Tongue (tissue), 2 donors: ENCODE data around the gene UGGT2. TPM values are rescaled to one million over a fixed set of nuclear protein-coding genes. Genes with fewer than 3 reads are reported as not detected.
A peak's percentile ranks its signal among the peaks of the same experiment; 100 is the strongest.
"Not testable (repeated sequence)": the region's sequence is repeated elsewhere in the genome, so short reads cannot be mapped to it uniquely, and the experiment has no call there.

ENCODE experiments used
- DNase-seq: peaks from one replicate; pipeline ENCODE4 v3.0.0-alpha.2; 2015
- total RNA-seq: library from RNA; depleted of rRNA; stranded (reverse); fragments of >200 nt; gene quantifications from one replicate; pipeline ENCODE4 v1.2.3, GENCODE V29; 2014

Gene UGGT2
- total RNA-seq, 1 donor from 2014 or later: 64.8 TPM

DNA sequence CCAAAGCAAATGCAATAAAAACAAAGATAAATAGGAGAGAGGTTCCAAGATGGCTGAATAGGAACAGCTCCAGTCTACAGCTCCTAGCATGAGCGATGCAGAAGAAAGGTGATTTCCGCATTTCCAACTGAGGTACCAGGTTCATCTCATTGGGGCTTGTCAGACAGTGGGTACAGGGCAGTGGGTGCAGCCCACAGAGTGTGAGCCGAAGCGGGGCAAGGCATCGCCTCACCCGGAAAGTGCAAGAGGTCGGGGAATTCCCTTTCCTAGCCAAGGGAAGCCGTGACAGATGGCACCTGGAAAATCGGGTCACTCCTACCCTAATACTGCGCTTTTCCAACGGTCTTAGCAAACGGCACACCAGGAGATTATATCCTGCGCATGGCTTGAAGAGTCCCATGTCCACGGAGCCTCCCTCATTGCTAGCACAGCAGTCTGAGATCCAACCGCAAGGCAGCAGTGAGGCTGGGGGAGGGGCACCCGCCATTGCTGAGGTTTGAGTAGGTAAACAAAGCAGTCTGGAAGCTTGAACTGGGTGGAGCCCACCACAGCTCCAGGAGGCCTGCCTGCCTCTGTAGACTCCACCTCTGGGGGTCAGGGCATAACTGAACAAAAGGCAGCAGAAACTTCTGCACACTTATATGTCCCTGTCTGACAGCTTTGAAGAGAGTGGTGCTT is 6.6 kb downstream of the UGGT2 start:
- DNase-seq: not testable (repeated sequence)

DNA sequence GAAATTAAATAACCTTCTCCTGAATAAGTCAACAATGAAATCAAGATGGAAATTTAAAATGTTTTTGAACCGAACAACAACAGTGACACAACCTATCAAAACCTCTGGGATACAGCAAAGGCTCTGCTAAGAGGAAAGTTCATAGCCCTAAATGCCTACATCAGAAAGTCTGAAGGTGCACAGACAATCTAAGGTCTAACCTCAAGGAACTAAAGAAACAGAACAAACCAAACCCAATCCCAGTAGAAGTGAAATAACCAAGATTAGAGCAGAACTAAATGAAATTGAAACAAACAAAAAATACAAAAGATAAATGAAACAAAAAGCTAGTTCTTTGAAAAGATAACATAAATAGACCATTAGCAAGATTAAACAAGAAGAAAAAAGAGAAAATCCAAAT is 9.0 kb downstream of the UGGT2 start:
- no peak for DNase-seq

DNA sequence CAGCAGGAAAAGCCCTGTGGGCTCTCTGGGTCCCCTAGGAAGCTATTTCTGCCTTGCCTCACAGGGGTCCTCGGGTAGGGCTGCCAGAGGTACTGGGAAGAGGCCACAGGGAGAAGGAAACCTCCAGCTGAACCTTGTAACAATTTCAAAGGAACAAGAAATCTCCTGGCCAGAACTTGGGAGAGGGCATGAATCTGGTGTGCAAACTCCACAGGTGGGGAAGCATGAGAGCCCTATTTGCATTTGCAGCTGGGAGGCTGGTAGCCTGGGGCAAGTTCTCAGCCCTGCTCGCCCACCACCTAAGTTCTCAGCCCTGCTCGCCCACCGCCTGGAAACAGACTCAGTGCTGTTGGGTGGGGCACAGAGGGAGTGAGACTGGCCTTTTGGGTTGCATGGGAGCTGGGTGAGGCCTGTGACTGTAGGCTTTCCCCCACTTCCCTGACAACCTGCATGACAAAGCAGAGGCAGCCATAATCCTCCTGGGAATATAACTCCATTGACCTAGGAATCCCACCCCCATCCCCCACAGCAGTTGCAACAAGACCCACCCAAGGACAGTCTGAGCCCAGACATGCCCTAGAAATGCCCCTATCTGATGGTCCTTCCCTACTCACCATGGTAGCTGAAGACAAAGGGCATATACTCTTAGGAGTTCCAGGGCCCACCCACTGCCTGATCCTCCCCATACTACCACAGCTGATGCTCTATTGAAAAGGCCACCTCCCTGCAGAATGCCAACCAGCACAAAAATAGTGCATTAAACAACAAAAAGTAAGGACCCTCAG is 11.7 kb downstream of the UGGT2 start:
- no peak for DNase-seq

DNA sequence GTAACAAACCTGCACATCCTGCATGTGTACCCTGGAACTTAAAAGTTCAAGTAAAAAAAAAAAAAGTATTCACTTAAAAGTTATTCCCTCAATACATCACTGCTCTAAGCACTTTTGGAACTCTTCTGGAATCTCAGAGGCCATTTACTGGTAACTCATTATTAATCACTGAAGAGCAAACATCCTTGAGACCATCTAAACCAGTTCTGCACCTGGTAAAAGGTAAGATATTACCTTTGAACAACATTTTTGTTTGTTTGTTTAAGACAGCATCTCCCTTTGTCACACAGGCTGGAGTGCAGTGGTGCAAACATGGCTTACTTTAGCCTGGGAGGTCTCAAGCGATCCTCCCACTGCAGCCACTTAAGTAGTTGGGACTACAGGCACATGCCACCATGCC is 16.7 kb downstream of the UGGT2 start:
- no peak for DNase-seq

DNA sequence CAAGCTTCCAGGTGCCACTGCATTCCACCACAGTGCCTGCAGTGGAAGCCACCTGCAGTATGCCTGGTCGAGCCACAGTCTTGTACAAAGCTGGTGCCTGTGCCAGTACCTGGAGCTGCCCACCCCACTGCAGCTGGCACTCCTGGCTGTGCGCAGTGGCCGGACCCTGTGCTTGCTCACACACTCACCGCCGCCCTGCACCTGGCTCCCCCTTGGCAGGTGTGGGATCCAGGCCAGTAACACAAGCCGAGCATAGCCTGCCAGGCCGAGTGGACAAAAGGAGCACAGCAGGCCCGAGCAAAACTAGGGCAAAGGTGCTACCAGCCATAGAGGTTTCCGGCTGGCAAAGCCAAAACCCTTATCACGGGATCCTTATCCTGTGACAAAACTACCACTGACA is 18.5 kb downstream of the UGGT2 start:
- no peak for DNase-seq

DNA sequence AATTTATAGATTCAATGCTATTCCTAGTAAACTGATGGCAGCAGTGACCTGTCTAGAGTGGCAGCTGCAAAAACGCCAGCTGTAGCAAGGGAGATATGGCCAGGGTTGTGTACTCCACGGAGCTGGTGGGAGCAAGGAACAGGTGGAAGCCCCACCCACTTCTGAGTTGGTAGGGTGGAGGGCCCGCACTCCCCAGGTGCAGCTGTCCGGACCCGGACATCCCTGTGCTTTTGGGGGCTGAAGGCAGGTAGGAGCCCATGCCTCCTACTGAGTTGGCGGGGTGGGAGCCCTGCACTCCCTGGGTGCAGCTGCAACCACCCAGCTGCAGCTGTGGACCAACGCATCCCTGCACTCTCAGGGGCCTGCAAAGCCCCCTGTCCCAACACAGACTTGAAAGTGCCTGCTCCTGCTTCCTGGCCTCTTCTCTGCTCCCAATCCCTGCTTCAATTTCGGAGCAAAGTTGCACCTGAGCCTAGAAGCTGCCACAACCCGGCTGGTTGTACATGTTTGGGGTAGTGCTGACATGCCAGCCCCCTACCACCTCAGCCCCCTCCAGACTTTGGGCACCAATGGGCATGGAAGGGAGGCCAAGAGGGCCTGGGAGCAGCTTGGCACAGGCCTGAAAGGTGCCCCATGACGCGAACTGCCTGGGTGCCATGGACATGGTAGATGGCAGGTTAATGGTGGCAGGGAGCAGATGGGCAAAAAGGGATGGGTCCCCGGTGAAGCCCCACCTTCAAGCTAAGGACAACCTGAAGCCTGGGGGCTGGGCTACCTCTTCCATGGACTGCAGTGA is 19.8 kb downstream of the UGGT2 start:
- no peak for DNase-seq

DNA sequence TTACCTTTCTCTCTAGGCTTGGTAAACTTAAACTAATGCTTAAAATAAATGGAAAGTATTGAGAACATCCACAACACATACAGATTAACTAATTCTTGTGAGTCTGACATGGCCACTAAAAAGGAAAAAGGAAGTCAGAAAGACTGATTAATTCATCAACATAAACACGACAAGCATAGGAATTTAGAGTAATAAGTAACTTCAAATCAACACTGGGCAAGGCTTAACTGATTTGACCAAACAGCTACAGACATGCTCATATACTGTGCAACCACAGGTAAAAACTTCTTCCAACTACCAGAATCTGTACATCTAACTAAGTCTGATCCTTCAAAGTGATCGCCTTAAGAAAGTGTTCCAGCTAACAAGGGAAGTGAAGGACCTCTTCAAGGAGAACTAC is 20.5 kb downstream of the UGGT2 start:
- no peak for DNase-seq

DNA sequence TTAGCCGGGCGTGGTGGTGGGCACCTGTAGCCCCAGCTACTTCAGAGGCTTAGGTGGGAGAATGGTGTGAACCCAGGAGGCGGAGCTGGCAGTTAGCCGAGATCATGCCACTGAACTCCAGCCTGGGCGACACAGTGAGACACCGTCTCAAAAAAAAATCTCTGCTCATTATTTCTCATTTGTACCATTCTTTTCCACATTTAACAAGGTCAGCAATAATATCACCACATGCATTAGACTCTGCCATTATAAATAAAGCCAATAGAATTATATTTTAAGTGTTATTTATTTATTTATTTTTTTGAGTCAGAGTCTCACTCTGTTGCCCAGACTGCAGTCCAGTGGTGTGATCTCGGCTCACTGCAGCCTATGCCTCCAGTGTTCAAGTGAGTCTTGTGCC is 24.2 kb downstream of the UGGT2 start:
- DNase-seq: no peak

DNA sequence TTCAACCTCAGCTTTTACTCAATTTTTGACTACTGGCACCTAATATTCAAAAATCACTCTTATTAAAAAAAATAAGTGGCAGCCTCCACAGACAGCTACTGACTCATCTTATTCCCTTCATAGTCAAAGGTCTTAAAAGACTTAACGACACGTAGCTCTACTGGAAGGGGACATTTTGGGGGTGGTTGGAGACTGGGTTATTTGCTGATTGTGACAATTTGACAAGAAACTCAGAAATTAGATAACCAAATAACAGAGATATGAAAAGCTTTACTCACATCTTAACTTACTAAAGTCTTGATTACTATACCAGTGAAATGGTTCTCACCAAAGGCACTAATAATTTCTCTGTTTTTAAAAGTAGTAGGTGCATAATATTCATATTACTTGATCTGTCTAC is 25.7 kb downstream of the UGGT2 start:
- no peak for DNase-seq

DNA sequence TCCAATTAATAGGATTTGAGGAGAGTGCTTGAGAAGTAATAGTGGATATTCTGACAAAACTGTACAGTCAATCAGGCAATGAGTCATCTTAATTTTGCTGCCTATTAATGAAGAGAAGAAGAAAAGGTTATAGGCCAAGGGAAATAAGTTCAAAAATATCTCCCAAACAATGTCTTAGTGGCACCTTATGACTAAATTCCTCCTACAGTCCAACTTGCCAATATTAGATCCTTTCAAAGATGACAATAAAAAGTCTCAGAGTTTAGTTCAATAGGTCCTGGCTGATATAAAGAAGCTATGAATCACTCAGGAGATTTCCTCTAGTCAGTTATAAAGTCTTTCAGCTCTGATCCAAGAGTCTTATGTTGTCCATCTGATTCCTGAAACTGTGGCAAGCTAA is 27.9 kb downstream of the UGGT2 start:
- no peak for DNase-seq

DNA sequence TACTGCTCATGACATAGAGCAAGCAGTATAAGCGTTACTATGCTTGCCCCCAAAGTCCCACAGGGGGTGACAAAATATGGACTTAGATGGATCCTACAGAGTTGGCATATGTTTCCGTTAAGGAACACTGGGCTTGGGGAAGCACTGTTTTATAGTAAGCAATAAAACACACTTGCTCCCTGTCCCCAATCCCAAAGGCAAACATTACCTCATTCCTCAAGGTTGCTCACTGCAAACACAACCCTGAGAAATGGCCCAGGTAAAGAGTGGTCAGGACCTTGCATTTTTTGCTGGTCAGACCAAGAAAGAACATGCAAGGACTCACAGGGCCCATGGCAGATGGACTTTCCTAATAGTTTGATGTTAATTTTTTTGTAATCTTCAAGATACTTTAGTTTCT is 32.3 kb downstream of the UGGT2 start:
- no peak for DNase-seq

DNA sequence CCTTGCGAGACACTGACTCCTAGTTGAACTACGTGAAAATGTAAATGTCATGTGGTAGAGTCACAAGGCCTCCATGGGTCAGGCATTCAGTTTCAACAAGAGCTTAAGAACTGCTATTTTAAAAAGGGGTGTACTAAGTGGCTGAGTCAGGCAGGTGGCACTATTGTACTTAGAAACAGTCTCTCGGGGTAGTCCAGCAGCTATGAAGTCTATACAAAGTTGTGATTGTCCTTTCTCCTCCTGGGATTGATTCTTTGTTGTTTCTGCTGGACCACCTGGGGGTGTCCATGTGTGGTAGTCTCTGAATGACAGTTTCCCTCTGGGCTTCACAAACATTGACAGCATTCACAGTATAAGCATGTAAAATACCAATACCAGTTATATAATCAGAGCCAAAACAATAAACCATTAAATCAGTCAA is 33.0 kb downstream of the UGGT2 start:
- DNase-seq: peak; percentile 72

DNA sequence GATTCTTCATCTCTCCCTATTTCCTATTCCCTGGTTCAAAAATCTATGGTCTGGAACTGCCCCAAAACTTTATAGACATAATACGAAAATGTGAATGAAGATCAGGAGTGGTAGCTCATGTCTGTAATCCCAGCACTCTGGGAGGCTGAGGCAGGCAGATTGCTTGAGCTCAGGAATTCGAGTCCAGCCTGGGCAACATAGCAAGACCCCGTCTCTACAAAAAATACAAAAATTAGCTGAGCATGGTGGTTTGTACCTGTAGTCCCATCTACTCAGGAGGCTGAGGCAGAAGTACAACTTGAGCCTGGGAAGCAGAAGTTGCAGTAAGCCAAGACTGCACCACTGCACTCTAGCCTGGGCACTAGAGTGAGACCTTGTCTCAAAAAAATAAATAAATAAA is 35.1 kb downstream of the UGGT2 start:
- no peak for DNase-seq

DNA sequence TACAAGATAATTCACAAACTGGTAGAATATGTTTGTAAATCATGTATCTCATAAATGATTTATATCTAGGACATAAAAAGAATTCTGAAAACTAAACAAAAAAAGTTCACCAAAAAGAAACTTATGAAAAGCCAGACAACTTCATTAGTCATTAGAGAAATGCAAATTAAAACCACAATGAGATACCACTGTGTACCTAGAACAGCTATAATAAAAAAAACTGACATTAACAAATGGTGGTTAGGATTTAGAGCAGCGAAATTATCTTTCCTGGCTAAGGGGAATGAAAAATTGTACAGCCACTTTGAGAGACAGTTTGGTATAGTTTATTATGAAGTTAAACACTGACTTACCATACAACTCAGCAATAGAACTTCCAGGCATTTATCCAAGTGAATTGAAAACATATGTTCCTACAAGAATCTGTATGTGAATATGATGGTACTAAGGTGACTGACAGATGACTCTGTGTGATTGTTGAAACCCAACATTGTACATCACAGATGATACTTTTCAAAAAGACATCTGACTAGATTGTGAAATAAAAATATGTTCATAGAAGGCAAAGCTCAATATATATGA is 41.8 kb downstream of the UGGT2 start:
- DNase-seq: peak; percentile 33

DNA sequence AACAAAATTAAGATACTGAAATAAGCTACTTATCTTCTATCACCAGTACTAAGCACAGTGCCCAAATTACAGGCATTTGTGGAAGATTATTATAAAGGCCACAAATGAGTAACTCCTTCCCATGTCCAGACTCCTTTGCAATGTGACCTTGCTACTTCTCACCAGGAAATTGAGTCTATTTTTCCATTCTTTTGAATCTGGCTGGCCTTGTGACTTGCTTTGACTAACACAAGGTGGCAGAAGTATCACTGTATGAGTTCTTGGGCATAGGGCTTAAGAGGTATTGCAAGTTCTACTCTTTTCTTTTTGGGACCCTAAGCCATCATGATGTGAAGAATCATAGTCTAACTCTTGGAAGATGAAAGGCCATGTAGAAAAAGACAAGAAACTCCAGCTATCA is 49.9 kb downstream of the UGGT2 start:
- no peak for DNase-seq

DNA sequence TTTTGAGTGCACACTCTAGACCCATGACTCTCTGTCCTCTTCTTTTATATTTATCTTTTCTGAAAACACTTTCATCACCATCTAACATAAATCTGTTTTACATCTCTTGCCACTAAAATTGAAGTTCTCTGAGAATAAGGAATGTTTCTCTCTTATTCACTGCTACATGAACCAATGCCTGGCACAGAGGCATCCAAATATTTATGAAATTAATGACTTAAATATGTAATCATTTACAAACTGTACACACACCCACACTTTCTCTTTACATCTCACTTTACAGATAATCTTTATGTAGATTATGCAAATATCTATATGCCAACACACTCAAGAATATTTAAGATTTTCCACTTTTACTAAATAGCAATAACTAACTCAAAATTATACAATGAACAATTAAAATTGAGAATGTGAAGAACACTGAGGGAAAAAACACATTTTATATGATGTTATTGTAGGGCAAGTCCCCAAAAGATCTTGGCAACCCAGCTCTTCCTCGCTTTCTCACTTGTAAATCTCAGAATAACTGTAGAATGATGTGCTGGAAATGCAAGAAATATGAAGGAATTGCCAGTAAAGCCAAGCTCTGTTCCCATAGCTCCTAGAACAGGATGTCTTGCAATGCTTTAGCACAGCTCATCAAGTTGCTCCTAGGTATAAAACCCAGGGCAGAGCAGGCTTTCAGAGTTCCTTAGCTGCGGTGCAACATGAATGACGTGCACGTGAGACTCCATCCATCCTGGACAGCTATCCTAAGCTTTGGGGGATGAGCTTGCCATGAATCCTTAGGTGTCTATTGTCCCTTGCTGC is 50.7 kb downstream of the UGGT2 start:
- DNase-seq: no peak

DNA sequence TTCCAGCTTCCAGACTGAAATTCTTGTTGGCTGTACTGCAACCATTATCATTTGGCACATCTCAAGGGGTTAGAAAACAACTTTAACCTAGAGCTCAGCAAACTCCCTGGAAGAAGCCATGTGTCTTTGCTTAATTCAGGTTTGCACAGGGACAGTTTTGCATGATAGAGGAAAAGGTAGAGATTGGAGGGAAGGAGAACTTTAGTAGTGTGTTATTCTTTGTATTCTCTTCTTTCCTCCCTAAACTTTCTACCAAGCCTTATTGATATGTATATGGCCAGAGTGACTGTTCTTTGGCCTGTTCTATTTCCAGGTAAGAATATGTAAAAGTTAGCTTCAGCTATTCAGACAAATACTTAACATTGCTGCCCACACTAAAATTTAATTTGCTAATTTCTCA is 53.1 kb downstream of the UGGT2 start:
- no peak for DNase-seq

DNA sequence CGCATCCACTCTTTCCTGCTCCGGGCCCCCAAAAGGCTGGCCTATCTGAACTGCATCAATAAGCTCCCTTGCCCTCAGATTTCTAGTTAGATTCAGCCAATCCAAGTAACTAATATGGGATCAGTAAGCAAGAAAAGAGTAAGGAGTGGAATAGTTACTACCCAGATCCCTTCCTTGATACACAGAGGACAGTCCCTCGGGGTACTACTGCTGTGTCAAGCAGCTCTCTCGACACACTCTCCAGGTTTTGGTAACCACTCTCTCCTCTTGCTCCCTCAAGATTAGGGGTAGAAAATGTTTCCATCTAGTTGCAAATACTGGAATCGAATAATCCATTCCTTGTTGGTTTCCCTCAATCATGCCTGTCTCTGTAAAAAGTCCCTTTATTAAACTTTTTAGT is 65.4 kb downstream of the UGGT2 start:
- DNase-seq: no peak

DNA sequence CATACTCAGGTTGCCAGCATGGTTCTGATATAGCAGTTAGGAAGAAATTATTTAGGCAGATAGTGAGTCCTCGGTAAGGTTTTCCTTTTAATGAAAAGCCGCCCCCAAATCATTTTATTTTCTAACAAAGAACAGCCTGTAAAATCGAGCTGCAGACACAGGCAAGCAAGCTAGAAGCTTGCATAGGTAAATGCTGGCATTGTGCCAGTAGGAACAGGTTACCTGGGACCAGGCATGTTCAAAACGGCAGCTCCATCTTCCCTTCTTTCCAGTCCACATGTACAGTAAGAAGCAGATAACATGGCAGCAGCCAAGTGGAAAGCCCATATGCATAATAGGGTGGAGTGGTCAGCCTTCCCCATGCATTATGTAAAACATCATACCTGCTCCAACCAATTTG is 71.1 kb downstream of the UGGT2 start:
- DNase-seq: no peak

DNA sequence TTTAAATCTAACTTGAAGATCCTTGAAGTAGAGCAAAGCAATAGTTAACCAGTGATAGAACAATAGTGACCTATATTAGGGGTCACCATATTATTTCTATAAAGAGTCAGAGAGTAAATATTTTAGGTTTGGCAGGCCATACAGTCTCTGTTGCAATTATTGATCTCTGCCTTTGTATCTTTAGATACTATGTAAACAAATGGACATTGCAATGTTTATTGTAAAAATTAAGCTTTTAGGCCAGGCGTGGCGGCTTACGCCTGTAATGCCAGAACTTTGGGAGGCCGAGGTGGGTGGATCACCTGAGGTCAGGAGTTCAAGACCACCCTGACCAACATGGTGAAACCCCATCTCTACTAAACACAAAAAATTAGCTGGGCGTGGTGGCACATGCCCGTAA is 80.5 kb downstream of the UGGT2 start:
- DNase-seq: not testable (repeated sequence)

DNA sequence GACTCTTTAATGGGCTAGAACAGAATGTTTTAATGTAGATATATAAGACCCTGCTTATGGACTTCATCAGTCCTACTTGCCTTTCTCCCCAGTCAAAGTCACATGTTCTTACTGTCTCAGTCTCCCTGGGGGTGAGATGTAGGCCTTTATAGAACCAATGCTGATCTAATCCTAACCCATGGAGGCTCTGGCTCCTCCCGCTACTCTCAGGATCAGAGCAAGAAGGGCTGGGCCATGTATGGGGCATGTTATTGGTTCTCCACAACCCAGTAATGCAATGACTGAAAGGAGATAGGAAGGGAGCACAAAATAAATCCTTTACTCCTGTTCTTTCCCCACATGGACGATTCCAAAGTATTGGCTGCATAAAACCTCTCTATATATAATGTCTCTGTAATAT is 82.3 kb downstream of the UGGT2 start:
- no peak for DNase-seq

DNA sequence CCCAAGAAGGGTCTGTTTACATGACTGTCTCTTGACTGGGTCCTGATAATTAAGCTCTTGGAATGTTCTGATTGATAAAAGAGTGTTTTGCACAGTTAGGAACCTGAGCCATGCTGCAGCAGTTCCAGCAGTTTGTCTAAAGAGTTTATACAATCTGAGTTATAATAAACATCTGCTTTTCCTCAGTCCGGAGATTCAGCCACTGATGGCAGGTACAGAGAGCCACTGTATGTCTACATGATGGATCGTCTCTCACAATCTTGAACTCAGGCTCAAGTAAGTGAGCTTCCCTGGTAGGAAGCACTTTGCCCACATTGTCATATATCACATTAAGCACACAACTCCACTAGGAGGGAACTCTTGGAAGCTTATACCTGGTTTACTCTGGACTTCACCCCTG is 84.3 kb downstream of the UGGT2 start:
- DNase-seq: no peak
